RKO (cell line): Measurements from ENCODE around the gene CELF6.
A peak's percentile ranks its signal among the peaks of the same experiment; 100 is the strongest.
"Not testable (repeated sequence)": the region's sequence is repeated elsewhere in the genome, so short reads cannot be mapped to it uniquely, and the experiment has no call there.

Source experiments
- DNase-seq: peaks from one replicate; pipeline ENCODE4 v3.0.0-alpha.2; 2016; ENCODE audit warnings: low spot score

Gene CELF6

GRCh38 chr15:72315706-72316370, 4.1 kb downstream of the CELF6 start:
- DNase-seq, result no peak

GRCh38 chr15:72313881-72314280, 6.1 kb downstream of the CELF6 start:
- DNase-seq, result no peak

GRCh38 chr15:72313448-72313840, 6.5 kb downstream of the CELF6 start:
- DNase-seq, result no peak

GRCh38 chr15:72312605-72313447, 7.1 kb downstream of the CELF6 start:
- DNase-seq, result peak; percentile 77

- DNase-seq, result no peak
Observed at GRCh38 chr15:72307026-72307425, 12.9 kb downstream of the CELF6 start.

- peak; percentile 32 for DNase-seq
Observed at GRCh38 chr15:72306211-72306785, 13.7 kb downstream of the CELF6 start.

- DNase-seq, result no peak
Observed at GRCh38 chr15:72304596-72304995, 15.4 kb downstream of the CELF6 start.

GRCh38 chr15:72302955-72303354, 17.0 kb downstream of the CELF6 start:
- DNase-seq, result no peak

GRCh38 chr15:72289597-72290325, 30.2 kb downstream of the CELF6 start:
- no peak for DNase-seq

GRCh38 chr15:72288796-72289596, 31.0 kb downstream of the CELF6 start:
- DNase-seq, result no peak

GRCh38 chr15:72285927-72286516, 33.9 kb downstream of the CELF6 start:
- DNase-seq, result peak; percentile 35

GRCh38 chr15:72285402-72285801, 34.6 kb downstream of the CELF6 start:
- no peak for DNase-seq

- peak; percentile 11 for DNase-seq
Observed at GRCh38 chr15:72284781-72285180, 35.2 kb downstream of the CELF6 start.

- no peak for DNase-seq
Observed at GRCh38 chr15:72281713-72282112, 38.2 kb downstream of the CELF6 start.

GRCh38 chr15:72280751-72281150, 39.2 kb downstream of the CELF6 start:
- no peak for DNase-seq

- no peak for DNase-seq
Observed at GRCh38 chr15:72278737-72279136, 41.2 kb downstream of the CELF6 start.

GRCh38 chr15:72276326-72276700, 43.6 kb downstream of the CELF6 start:
- no peak for DNase-seq

GRCh38 chr15:72275635-72276325, 44.2 kb downstream of the CELF6 start:
- not testable (repeated sequence) for DNase-seq

GRCh38 chr15:72272997-72273352, 47.0 kb downstream of the CELF6 start:
- DNase-seq, result no peak

- peak; percentile 93 for DNase-seq
Observed at GRCh38 chr15:72272213-72272996, 47.6 kb downstream of the CELF6 start, which contains the start of gene PARP6. Gene PARP6 (minus strand): TSS chr15:72272554. CDS start chr15:72267477, 5,077 bp downstream.
